HG03108 (cell line): Measurements from ENCODE around the gene OR10H5.
"Not testable (repeated sequence)": the region's sequence is repeated elsewhere in the genome, so short reads cannot be mapped to it uniquely, and the experiment has no call there.

Source experiments
- ATAC-seq: cut with Tn5 transposase; IDR thresholded peaks from one replicate; pipeline ENCODE4 v1.9.1; 2021; ENCODE audit warnings: moderate library complexity; ENCODE audit not compliant: unreplicated experiment

Gene OR10H5

GRCh38 chr19:15787611-15788155 is at the start of gene OR10H5:
TSS of gene OR10H5 (plus strand) at chr19:15787661. CDS start at chr19:15794049, 6,388 bp downstream.
- ATAC-seq = no peak

DNA sequence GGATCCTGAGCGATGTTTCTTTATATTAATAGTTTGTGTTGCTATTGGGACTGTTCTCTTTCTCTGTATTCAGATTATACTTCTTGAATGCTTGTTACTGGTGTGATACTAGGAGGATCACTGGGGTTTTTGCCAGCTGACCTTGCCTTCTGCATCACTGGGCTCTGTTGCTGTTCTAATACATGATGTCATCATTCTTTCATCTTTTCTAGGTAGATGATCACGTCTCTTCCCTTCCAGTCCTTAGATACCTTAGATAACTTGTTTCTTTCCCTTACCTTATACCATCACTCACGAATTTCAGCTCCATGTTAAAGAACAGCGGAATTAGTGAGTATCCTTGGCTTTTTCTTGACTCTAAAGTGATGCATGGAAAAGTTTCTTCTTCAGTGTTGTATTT is 49.7 kb upstream of the OR10H5 start, which contains the start of gene OR10H3:
OR10H3 (plus strand) TSS at position 264 of the 400 bp plus-strand sequence. CDS start 3,408 bp downstream, outside the sequence.
- ATAC-seq = no peak

- ATAC-seq = no peak
Observed at GRCh38 chr19:15740785-15741184, 46.7 kb upstream of the OR10H5 start.

DNA sequence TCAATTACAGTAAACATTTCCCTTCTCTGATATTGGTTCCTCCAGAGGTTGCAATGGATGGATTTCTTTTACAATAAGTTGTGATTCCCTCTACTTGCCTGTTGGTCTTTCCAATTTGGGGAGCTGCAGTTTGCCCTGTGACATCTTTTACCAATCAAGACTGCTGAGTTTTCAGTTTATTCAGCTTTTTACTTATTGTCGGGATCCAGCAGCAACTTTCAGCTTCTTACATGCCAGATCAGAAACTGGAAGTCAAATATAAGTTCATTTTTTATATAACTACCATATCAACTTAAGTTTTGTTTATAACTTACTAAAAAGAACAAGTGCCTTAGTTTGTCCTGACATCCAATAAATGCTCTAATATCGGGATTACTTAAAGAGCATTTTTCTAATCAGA is 39.2 kb upstream of the OR10H5 start:
- ATAC-seq = no peak

- no peak for ATAC-seq
Observed at GRCh38 chr19:15758379-15758778, 29.1 kb upstream of the OR10H5 start.

GRCh38 chr19:15759962-15760565 is 27.4 kb upstream of the OR10H5 start:
- ATAC-seq = no peak

DNA sequence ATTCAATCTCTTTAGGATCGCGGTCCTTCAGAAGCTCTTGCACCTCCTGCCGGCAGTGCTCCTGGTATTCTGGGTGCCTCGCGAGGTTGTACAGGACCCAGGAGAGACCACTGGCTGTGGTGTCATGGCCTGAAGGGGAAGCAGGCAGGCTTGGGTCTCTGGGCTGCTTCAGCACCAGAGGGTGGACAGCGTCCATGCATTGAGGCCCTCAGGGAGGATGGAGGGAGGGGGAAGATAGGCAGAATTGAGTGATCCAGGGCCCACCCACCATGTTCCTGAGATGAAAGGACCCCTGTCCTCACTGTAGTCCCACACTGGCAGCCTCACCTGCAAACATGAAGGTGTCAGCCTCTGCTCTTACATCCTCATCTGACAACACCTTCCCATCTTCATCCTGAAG is 17.9 kb upstream of the OR10H5 start:
- no peak for ATAC-seq

DNA sequence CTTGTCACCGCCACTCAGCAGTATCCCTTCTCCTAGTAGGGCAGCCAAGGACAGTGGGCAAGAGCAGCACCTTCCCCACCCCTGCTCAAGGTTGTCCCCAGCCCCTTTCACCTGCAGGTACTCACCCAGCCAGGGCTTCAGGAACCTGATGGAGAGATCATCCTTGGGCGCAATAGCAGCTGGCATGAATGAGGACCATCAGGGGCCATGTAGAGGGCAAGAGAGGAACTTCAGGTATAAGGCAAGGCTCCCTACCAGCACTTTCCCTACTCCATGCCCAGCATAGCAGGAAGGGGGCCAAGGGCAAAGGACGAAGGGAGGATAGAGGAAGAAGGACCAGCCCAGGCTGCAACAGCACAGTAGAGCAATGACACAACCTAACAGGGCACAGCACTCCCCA is 13.3 kb upstream of the OR10H5 start:
- ATAC-seq = not testable (repeated sequence)

GRCh38 chr19:15775249-15775648 is 12.2 kb upstream of the OR10H5 start:
- ATAC-seq = no peak

- ATAC-seq = no peak
Observed at GRCh38 chr19:15776264-15776663, 11.2 kb upstream of the OR10H5 start.

DNA sequence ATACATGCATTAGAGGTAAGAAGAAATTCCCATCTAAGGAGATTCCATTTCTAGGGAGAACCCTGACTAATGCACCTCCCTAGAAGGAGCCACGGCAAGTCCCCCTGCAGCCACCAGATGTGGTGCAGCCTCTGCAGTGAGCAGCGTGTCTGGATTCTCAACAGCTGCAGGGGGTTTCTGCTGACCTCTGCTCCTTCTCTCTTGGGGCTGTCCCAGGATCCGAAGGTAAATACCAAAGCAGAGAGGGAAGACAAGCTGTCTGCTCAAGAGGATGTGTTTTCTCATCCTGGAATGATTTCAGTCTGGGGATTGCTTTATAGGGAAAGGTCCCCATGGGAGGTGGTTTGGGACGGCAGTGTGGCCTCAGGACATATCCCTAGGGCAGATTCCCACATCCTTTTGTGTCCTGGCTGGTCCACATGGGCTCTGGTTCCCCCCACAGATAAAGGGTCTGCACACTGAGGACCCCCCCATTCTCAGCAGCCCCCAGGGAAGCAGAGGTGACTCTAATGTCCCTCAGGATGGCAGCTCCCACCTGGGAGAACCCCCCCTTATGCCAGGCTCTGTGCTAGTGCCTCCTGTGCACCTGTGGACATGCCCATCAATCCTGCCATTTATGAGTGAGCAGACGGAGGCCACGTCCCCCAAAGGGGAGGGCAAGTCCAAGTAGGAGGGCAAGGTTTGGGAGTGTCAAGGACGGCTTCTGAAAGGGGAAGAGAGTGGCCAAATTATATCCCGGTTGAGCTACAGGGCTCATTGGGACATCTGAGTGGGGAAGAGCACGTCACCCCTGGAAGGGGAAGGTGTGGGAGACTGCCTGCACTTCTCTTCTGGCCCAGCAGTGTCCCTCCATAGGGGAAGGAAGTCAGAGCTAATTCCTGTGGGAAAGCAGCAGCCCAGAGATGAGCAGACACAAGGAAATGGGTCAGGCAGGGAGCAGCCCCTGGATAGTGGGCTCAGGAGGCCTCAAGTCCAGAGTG is 10.2 kb upstream of the OR10H5 start:
- ATAC-seq = no peak

DNA sequence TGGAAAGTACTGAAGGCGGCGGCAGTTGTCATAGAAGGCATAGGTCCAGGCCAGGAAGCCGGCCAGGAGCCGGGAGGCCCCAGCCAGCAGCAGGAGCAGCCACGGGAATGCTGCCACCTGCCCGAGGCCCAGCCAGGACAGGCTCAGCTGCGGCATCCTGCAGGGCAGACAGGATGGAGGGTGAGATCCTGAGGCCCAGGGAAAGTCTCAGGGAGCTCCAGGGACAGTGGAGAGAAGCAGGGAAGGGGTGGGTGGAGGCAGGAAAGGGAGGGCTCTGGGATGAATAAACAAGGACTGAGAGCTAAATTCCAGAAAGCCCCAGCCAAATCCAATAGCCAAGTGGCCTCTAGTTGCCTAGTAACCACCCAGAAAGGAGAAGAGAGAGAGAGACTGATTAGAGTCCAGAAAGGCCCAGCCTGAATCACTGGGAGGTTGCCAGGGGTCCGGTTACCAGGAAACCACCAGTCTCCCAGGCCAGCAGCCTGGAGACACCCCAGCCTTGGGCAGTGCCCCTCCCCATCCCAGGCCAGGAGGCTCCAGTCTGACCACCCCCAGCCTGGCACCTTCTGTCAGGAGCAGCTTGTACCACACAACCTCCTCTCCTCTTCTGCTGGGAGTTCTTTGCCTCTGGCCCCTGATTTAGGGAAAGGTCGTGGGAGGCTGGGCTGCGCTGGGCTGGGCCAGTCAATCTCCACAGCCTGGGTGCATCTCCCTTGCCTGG is 7.5 kb upstream of the OR10H5 start:
- ATAC-seq = no peak

- no peak for ATAC-seq
Observed at GRCh38 chr19:15780610-15781418, 6.6 kb upstream of the OR10H5 start.

GRCh38 chr19:15781661-15782060 is 5.8 kb upstream of the OR10H5 start:
- no peak for ATAC-seq

GRCh38 chr19:15782211-15782610 is 5.2 kb upstream of the OR10H5 start:
- ATAC-seq = no peak

DNA sequence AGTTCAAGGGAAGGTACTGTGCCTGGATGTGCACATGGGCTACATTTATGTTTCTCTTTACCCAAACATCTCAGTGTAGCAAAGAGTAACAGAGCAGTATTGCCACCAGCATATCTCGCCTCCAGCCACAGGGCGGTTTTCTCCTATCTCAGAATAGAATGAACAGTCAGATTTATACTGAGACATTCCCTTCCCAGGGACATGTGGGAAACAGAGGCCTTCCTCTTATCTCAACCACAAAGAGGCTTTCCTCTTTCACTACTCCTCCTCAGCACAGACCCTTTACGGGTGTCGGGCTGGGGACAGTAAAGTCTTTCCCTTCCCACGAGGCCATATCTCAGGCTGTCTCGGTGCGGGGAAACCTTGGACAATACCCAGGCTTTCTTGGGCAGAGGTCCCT is 4.6 kb upstream of the OR10H5 start:
- ATAC-seq = not testable (repeated sequence)

DNA sequence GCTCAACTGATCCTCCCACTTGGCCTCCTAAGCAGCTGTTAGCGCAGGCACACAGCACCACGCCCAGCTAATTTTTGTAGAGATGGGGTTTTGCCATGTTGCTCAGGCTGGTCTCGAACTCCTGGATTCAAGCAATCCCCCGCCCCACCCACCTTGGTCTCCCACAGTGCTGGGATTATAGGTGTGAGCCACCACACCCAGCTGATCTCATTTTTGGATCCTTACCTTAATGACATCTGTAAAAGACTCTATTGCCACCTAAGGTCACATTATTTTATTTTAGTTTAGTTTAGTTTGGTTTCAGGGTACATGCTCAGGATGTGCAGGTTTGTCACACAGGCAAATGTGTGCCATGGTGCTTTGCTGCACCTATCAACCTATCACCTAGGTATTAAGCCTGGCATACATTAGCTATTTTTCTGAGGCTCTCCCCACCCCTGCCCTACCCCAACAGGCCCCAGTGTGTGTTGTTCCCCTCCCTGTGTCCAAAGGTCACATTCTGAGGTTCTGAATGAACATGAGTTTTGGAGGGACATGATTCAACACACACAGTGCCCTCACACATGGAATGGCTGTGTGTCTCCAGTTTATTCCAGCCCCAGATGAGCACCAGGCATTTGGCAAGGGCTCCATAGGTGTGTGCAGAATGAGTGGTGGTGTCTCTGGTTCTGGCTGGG is 1.3 kb downstream of the OR10H5 start:
- no peak for ATAC-seq

DNA sequence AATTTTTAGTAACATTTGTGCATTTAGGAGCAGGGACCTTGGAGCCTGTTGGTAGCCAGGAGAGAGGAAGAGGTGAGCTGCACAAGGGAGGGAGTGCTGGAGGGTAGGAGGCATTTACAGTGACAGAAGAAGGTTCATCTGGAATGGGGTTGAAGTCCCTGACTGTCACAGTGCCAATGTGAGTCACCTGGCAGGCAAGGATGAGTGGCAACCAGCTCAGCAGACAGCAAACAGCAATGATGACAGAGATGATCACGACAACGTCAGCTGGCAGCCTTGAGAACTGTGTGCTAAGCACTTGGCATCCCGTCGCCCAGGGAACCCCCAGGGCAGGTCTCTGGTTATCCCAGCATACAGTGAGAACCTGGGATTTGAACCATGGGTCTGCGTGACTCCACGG is 2.6 kb downstream of the OR10H5 start:
- no peak for ATAC-seq

DNA sequence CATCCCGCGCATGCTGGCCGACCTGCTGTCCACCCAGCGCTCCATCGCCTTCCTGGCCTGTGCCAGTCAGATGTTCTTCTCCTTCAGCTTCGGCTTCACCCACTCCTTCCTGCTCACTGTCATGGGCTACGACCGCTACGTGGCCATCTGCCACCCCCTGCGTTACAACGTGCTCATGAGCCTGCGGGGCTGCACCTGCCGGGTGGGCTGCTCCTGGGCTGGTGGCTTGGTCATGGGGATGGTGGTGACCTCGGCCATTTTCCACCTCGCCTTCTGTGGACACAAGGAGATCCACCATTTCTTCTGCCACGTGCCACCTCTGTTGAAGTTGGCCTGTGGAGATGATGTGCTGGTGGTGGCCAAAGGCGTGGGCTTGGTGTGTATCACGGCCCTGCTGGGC is 6.8 kb downstream of the OR10H5 start:
- not testable (repeated sequence) for ATAC-seq

GRCh38 chr19:15810335-15810734 is 22.9 kb downstream of the OR10H5 start:
- no peak for ATAC-seq
